GM18505 (cell line): ENCODE results near the gene GPR17.

Experiments used
- ATAC-seq: cut with Tn5 transposase; IDR thresholded peaks from one replicate; pipeline ENCODE4 v1.9.1; 2021; ENCODE audit not compliant: unreplicated experiment
- POLR2A ChIP-seq: IDR thresholded peaks from 4 replicates; pipeline ENCODE4 v1.6.1; 2011; ENCODE audit warnings: borderline replicate concordance; ENCODE audit not compliant: insufficient read depth, insufficient read length; ENCODE audit errors: extremely low read depth

Gene GPR17

DNA sequence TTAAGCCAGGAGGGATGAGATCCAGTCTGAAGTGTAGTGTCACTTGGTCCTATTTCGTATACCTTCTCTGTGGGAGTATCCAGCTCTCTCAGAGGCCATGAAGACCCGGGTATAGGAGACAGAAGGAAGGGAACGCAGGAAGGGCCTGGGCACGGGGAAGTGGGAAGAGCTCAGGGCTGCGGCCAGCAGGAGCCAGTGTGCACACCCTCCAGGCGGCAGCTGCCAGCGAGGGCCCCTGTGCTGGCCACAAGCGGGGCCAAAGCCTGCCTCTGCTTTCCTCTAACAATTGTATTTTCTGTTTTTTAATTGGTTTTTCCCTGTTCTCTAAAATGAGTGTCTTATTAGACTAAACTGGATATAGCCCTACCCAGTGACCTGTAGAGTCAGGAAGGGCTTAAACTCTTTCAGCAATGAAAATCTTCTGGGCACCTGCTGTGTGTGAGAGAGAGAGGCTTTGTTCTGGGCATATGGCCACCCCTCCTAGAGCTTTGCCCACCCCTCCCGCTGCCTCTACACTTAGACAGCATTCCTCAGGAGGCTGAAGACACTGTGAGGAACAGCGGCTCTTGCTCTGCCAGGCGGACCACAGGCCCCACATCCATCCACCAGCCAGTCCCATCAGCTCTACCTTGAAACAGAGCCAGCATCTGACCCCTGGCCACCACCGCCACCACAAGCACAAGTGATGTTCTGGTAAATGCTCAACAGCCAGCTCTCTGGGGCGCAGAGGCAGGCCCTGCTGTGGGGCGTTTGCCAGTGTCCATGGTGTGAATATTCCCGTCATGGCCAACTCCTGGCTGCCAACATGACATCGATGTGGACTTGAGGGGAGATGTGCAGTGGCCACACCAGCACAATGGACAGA, 9.5 kb downstream of the GPR17 start:
- no peak for TF ChIP-seq POLR2A
- ATAC-seq, result no peak

DNA sequence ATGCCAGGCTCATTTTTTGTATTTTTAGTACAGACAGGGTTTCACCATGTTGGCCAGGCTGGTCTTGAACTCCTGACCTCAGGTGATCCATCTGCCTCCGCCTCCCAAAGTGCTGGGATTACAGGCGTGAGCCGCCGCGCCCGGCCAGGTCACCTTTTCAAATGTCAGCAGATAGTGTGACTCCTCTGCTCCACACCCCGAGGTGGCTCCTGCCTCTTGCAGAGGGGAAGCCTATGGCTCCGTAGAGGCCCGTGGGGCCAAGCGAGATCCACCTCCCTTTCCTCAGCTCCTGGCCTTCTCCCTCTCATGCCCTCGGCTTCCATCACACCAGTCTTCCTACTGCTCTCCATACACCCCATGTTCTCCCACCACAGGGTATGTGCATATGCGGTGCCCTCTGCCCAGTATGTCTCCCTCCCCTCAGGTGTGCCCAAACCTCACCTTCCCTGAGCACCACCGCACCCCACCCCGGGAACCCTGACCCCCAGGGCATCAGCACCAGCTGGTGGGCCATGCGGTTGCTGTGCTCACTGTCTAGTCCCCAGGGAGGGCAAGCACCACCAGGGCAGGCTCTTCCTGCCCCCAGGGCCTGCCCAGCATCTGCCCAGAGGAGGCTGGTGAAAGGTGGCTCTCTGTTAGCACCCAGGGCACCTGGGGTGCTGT, 10.7 kb downstream of the GPR17 start:
- ATAC-seq, result no peak
- TF ChIP-seq POLR2A, result no peak

DNA sequence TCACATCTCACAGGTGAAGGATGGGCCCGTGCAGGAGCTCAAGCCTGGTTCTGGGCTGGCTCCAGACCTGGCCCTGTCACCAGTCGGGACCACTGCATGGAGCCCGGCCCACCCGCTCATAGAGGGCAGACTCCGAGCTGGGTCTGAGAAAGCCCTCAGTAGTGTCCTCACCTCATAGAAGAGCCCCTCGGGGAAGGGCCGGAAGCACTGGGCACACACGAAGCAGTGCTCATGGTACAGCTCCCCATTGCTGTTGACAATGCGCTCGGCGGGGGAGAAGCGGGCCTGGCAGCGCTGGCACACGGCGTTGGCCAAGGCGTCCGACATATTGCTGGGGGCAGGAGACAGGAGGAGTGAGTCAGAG, 11.3 kb downstream of the GPR17 start:
- ATAC-seq, result no peak
- no peak for TF ChIP-seq POLR2A

DNA sequence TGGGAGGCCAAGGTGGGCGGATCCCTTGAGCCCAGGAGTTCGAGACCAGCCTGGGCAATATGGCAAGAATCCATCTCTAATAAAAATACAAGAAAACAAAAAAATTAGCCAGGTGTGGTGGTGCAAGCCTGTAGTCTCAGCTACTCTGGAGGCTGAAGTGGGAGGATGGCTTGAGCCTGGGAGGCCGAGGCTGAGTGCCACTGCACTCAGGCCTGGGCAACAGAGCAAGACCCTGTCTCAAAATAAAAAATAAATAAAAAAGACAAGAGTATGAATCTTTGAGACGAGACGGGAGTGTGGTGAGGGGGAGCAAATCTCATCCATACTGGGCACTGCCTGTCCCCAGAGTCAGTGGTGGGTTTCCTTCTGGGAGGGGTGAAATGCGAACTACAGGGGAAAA, 12.2 kb downstream of the GPR17 start:
- TF ChIP-seq POLR2A, result no peak

DNA sequence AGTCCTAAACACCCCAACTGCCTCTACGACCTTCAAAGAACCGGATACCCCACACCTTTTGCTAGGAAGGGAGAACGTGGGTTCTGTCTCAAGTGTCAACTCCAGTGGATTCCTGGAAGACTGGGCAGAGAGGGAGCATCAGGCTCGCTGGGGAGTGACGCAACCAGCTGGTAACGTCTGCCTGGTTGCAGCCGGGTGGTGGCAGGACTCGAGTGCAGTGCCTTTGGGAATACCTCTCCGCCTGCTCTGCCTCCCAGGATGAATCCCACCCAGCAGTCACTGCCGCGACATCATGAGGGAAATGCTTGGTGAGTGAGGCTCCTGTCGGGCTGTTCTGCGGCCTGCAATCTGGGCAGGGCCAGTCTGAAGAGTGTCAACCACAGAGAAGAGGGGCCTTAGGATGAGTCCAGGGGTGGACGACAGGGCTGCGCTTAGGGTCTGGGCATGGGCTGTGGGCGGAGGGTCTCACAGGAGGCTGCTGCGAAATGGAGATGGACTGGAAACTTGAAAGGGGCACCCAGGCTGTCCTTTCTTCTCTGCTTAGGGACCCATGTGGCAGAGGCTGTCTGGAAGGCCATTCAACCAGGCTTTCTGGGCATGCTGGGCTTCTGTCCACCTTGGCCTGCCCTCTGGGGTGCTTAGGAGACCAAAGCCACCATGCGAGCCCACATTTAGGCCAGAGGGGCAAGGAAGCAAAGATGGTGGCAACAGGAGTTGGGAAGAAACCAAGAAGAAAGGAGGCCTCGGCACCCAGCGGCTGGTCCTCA, 12.9 kb downstream of the GPR17 start:
- ATAC-seq, result no peak
- TF ChIP-seq POLR2A, result no peak

More for the DNA sequence above, 12.2 kb downstream of the GPR17 start:
- no peak for ATAC-seq

DNA sequence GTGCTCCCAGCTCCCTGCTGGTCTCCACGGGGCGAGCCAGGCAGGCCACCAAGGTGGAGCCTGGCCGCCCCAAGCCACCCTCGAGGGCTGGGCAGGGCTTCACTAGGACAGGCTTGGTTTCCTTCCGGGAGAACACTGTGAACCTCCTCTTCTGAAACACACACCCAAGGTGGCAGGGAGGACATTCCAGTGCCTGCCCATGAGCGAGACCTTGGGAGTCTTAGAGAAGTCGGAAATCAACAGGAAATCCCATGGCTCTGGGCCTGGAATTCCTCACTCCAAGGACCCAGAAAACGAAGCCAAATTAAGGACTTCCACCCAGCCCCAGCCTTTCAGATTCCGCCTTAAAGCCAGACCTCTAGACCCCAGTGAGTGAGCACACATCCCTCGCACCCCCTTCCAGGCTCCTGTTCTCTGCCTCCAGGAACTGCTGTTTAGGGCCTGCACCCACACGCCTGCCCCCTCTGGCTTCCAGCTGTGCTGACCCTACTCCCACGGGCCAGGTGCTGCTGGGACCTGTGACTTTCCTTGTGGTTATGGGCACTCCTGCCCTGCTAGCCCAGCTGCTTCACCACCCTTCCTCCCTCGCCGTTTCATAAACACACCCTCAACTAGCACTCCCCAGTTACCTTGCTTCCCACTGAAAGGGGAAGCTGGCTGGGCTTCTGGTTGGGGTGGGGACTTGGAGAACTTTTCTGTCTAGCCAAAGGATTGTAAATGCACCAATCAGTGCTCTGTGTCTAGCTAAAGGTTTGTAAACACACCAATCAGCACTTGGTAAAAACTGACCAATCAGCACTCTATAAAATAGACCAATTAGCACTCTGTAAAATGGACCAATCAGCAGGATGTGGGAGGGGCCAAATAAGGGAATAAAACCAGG, 13.7 kb downstream of the GPR17 start:
- no peak for TF ChIP-seq POLR2A
- ATAC-seq, result no peak

DNA sequence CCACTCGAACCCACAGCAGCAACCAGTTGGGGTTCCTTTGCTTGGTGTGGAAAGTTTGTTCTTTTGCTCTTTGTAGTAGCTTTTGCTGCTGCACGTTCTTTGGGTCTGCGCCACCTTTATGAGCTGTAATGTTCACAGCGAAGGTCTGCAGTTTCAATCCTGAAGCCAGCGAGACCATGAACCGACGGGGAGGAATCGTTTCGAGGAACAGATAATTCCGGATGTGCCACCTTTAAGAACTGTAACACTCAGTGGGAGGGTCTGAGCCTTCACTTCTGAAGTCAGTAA, 14.3 kb downstream of the GPR17 start:
- no peak for ATAC-seq
- no peak for TF ChIP-seq POLR2A

DNA sequence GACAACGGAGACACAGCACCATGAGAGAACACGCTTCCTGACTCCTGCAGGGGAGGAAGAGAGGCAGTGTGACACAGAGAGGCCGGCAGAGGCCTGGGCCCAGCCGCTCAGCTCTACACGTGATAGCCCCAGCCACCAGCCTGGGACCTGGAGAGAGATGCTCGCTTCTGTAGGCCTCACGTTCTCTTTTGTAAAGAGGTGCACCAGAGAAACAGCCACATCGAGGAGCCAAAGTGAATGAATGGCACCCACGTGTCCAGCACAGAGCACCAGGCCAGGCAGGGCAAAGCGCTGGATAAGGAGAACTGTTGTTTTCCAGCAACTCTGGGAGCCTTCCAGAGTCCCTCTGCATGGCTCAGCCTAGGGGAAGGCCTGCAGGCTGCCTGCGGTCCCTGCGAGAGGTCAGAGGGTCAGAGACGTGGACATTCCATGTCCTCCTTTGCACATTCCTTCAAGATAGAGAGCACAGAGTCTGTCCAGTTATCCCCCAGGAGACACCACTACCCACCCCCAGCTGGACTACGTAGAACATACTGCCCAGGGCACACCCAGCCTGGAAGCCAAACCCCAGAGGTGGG, 15.2 kb downstream of the GPR17 start:
- TF ChIP-seq POLR2A, result no peak
- ATAC-seq, result no peak

DNA sequence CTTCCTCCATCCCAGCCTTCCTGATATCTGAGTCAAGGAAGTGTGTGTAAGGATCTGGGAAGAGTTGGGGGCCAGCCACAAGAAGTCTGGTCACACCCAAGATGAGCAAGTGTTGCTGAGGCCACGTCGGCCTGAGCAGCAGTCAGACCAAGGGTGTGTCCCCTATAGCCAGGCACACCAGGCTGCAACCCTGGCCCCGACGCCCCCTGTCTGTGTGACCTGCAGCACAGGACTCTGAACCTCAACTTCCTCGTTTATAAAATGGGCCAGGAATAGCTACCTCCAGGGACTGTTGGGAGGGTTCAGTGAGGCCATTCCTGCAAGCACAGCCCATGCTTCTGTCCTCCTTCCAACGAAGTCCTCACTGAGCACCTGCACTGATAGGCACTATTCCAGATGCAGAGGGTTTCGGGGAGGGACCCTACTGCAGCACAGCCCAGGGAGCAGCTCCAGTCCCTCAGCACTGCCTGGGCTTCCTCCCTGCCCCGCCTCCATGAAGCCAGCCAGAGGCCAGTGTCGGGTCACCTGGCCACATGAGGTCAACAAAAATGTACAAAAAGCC, 16.1 kb downstream of the GPR17 start:
- TF ChIP-seq POLR2A, result no peak
- ATAC-seq, result no peak

DNA sequence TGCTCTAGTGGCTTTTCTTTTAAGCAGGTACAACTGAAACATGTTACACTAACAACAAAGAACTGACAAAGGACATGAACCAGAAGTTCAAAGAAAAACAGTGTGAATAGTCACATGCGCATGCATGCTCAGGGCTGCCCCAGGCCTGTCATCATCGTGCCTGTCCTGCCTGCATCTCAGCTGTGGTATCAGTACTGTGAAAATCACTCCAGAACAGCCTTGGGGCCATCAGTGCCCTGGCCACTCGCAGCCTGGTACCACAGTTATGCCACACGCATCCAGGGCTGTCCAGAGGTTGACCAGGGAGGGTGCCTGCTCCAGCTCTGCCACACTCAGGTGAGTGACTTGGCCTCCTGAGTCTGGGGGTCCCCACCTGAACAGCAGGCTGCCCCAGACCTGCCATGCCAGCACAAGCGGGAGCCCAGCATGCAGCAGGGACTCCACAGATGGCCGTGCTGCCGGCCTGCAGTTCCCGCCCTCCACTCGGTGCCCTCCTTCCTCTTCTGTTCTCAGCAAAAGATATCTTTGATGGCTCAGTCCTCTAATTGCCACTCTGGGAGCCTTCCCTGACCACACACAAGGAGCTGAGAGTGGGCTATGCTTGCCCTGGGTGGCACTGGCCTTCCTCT, 17.1 kb downstream of the GPR17 start:
- ATAC-seq, result no peak
- no peak for TF ChIP-seq POLR2A

DNA sequence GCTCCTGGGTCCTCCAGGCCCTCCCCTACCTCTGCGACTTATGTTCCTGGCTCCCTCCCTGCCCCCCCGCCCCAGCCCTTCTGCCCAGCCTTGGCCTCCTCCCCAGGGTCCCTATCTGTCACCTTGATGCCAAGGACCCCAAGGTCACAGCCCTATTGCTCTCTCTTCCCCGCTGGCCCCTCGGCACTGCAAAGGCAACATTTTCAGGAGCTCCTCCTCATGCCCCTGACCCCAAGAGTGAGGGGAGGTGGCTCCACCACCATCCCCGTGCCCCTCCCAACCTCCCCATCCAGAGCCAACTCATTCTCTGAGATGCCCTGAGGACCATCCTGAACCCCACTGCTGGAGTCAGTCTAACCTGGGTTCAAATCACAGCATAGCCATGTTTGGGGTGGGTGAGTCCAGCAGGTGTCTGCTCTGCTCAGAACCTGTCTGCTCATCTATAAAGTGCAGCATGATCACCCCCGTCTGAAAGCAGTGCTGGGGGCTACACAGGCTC, 17.7 kb downstream of the GPR17 start:
- no peak for TF ChIP-seq POLR2A
- ATAC-seq, result no peak
